MM.1S (cell line): ENCODE results near the gene TFF2.

ENCODE experiments used
- DNase-seq: peaks from one replicate; pipeline ENCODE4 v3.0.0-alpha.2; 2015
- H2AFZ ChIP-seq: fragments of 300-600 bp; sonication (generic); 2 replicates; pipeline ENCODE4 v1.6.0; 2016; ENCODE audit warnings: antibody characterized with exemption, low read length
- H3F3A ChIP-seq: fragments of 300-600 bp; sonication (generic); 2 replicates; pipeline ENCODE4 v1.6.1; 2016; ENCODE audit warnings: mild to moderate bottlenecking, antibody characterized with exemption, low read length, moderate library complexity, mixed read lengths; ENCODE audit not compliant: insufficient read depth
- H3K27ac ChIP-seq: fragments of 300-600 bp; sonication (generic); 2 replicates; pipeline ENCODE4 v1.5.1; 2016; ENCODE audit warnings: mild to moderate bottlenecking, low read length
- H3K27me3 ChIP-seq: fragments of 300-600 bp; sonication (generic); replicated peaks from 2 replicates; pipeline ENCODE4 v1.6.0; 2016; ENCODE audit warnings: low read length; ENCODE audit not compliant: insufficient read depth
- H3K36me3 ChIP-seq: fragments of 300-600 bp; sonication (generic); replicated peaks from 2 replicates; pipeline ENCODE4 v1.6.1; 2016; ENCODE audit warnings: mild to moderate bottlenecking, low read length, mixed read lengths; ENCODE audit not compliant: insufficient read depth
- H3K4me1 ChIP-seq: fragments of 300-600 bp; sonication (generic); 2 replicates; pipeline ENCODE4 v1.6.1; 2016; ENCODE audit warnings: low read length, mixed read lengths
- H3K4me2 ChIP-seq: fragments of 300-600 bp; sonication (generic); 2 replicates; pipeline ENCODE4 v1.6.0; 2016; ENCODE audit warnings: low read depth, low read length
- H3K4me3 ChIP-seq: fragments of 300-600 bp; sonication (generic); 2 replicates; pipeline ENCODE4 v1.5.1; 2016; ENCODE audit warnings: low read length, mixed read lengths
- H3K79me2 ChIP-seq: fragments of 300-600 bp; sonication (generic); 2 replicates; pipeline ENCODE4 v1.6.1; 2016; ENCODE audit warnings: mixed run types, low read length, mixed read lengths
- H3K9ac ChIP-seq: fragments of 300-600 bp; sonication (generic); 2 replicates; pipeline ENCODE4 v1.6.1; 2016; ENCODE audit warnings: low read length, mixed read lengths
- H3K9me2 ChIP-seq: fragments of 300-600 bp; sonication (generic); replicated peaks from 2 replicates; pipeline ENCODE4 v1.6.1; 2016; ENCODE audit warnings: mild to moderate bottlenecking, low read length, mixed read lengths; ENCODE audit not compliant: insufficient read depth
- H3K9me3 ChIP-seq: fragments of 300-600 bp; sonication (generic); replicated peaks from 2 replicates; pipeline ENCODE4 v1.6.1; 2016; ENCODE audit warnings: mild to moderate bottlenecking, low read length, mixed read lengths; ENCODE audit not compliant: insufficient read depth
- H4K20me1 ChIP-seq: fragments of 300-600 bp; sonication (generic); 2 replicates; pipeline ENCODE4 v1.6.1; 2016; ENCODE audit warnings: mild to moderate bottlenecking, low read length, moderate library complexity, mixed read lengths; ENCODE audit not compliant: insufficient read depth
- CTCF ChIP-seq: fragments of 300-600 bp; sonication (generic); IDR thresholded peaks from 2 replicates; pipeline ENCODE4 v1.5.1; 2016; ENCODE audit warnings: antibody characterized with exemption, low read length, mixed read lengths
- EZH2 ChIP-seq: fragments of 300-600 bp; sonication (generic); optimal IDR thresholded peaks from 2 replicates; pipeline ENCODE3; 2017; ENCODE audit warnings: low read depth, mild to moderate bottlenecking, antibody characterized with exemption, low read length, mixed read lengths
- EZH2phosphoT487 ChIP-seq: fragments of 300-600 bp; sonication (generic); IDR thresholded peaks from 2 replicates; pipeline ENCODE4 v1.6.1; 2018; ENCODE audit warnings: antibody characterized with exemption, low read length

TFF2 gene

DNA sequence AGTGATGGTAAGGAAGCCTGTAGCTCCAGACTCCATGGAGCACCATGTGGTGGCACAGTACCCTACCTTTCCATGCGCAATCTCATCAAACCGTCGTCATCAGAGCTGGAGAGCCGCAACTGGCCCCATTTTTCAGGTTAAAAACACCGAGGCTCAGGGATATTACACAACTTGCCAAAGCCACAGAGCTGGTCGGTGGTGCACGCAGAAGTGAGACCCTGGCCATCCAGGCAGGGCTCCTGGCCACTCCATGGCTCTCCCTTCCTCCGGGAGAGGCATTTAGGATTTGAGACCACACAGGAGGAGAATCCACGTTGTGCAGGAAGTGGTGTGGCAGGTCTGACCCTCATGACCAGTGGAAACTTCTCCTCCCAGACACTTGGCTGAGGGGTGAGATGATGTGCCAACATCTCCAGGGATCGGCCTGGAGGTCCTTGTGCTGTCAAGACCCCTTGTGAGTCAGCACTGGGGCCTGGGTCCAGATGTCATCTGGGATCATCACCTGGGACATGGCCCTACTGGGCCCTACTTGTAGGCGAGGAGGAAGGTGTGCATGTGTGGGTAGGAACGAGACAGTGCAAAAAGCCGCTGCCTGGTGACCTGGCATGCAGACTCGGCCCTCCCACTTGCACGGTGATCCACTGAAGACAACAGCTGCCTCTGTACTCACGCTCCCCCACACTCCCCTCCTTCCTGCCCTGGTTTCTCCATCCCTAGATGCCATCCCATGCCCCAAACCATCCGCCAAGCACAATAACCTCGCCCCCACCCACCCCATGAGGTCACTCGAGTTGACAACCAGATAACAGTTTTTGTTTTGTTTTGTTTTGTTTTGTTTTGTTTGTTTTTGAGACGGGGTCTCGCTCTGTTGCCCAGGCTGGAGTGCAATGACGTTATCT is 46.0 kb downstream of the TFF2 start:
- H3K36me3 ChIP-seq, result no peaks in the 10 kb centered on the region
- H3K27me3 ChIP-seq, result peaks cover 98% of the 10 kb centered on the region
- H2AFZ ChIP-seq, result no peak overlapping the region

GRCh38 chr21:42303443-42303842 is 47.4 kb downstream of the TFF2 start:
- Histone ChIP-seq H3K36me3 (no peaks in the 10 kb centered on the region), H3K4me1 (no peaks in the 10 kb centered on the region), H3K9me3 (no peaks in the 10 kb centered on the region), H3K27ac (no peak overlapping the region), H2AFZ (no peak overlapping the region), H3K4me2 (no peak overlapping the region), H4K20me1 (no peaks in the 10 kb centered on the region), H3K79me2 (no peaks in the 10 kb centered on the region), H3F3A (no peaks in the 10 kb centered on the region; the same call in 1 of the 2 replicates), H3K27me3 (peaks cover 99% of the 10 kb centered on the region), H3K9me2 (no peaks in the 10 kb centered on the region), H3K4me3 (no peak overlapping the region), H3K9ac (no peak overlapping the region)
- DNase-seq, result no peak
- TF ChIP-seq EZH2phosphoT487 (no peak), EZH2 (no peak), CTCF (no peak)

More for the DNA sequence above, 46.0 kb downstream of the TFF2 start:
- Histone ChIP-seq H3K79me2 (no peaks in the 10 kb centered on the region), H3K9me3 (no peaks in the 10 kb centered on the region), H3K4me1 (no peaks in the 10 kb centered on the region; the same call in 1 of the 2 replicates), H3K27ac (no peak overlapping the region), H3K9ac (no peak overlapping the region), H3F3A (no peaks in the 10 kb centered on the region; the same call in 1 of the 2 replicates), H3K9me2 (no peaks in the 10 kb centered on the region), H3K4me2 (no peak overlapping the region), H3K4me3 (no peak overlapping the region), H4K20me1 (no peaks in the 10 kb centered on the region)
- TF ChIP-seq EZH2, result no peak
- no peak for TF ChIP-seq CTCF
- no peak for TF ChIP-seq EZH2phosphoT487
- no peak for DNase-seq

DNA sequence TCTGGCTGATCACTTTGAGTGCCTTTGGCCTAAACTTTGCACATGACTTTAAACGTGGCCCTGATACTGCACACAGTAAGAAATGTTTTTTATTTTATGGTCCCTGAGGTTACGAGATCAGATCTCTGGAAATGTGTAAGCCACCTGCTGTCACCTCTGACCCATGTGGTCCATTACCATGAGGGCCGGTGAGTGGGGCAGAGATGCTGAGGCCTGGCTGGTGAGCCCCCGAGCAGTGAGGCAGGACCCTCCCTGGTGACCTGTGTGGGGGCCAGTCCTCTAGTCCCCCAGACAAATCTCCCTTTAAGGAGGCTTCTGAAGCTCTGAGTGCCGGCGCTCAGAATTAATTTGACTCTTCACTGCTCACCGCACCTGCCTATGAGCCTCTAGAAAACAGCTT is 48.0 kb downstream of the TFF2 start:
- no peak overlapping the region for H3K4me3 ChIP-seq
- no peaks in the 10 kb centered on the region for H4K20me1 ChIP-seq
- H3K9me2 ChIP-seq, result no peaks in the 10 kb centered on the region
- H3K27ac ChIP-seq, result no peak overlapping the region
- peaks cover 99% of the 10 kb centered on the region for H3K27me3 ChIP-seq
- no peak for TF ChIP-seq EZH2
- TF ChIP-seq EZH2phosphoT487, result no peak
- no peak for TF ChIP-seq CTCF
- H3K79me2 ChIP-seq, result no peaks in the 10 kb centered on the region
- H3K4me1 ChIP-seq, result no peaks in the 10 kb centered on the region
- no peak overlapping the region for H3K4me2 ChIP-seq
- H3K9me3 ChIP-seq, result no peaks in the 10 kb centered on the region
- H3F3A ChIP-seq, result no peaks in the 10 kb centered on the region; the same call in 1 of the 2 replicates
- no peaks in the 10 kb centered on the region for H3K36me3 ChIP-seq
- no peak overlapping the region for H3K9ac ChIP-seq
- H2AFZ ChIP-seq, result no peak overlapping the region
- DNase-seq, result no peak
